ENCODE data around the gene MAIP1. TPM values are rescaled to one million over a fixed set of nuclear protein-coding genes. Genes with fewer than 3 reads are reported as not detected.
"Not testable (repeated sequence)": the region's sequence is repeated elsewhere in the genome, so short reads cannot be mapped to it uniquely, and the experiment has no call there.

Gene MAIP1, protein sequence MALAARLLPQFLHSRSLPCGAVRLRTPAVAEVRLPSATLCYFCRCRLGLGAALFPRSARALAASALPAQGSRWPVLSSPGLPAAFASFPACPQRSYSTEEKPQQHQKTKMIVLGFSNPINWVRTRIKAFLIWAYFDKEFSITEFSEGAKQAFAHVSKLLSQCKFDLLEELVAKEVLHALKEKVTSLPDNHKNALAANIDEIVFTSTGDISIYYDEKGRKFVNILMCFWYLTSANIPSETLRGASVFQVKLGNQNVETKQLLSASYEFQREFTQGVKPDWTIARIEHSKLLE
- total RNA-seq: 12.9 and 15.2 TPM in 2 replicates

- FAIRE-seq (no peak), DNase-seq (ENCODE audit: low read depth) (peak; percentile 71)
- Histone ChIP-seq H3K4me3 (ENCODE audit: low read depth, low read length) (peak within 1 kb of the TSS; percentile 70), H3K36me3 (ENCODE audit: control insufficient read depth, insufficient read depth, low read length) (peaks cover under 1% of the 10 kb centered on the region), H3K27me3 (ENCODE audit: control insufficient read depth, insufficient read depth, low read length) (no peaks in the 10 kb centered on the region)
- peak; percentile 32 for TF ChIP-seq CTCF (IDR thresholded peaks at IDR 0.05; ENCODE audit: insufficient read depth, low read length, severe bottlenecking)
Observed at GRCh38 chr2:199955339-199956061, at the start of gene MAIP1, which contains the start of gene TYW5. Gene MAIP1, plus strand, starts transcription at chr2:199955582. Its CDS starts 217 bp downstream, at chr2:199955799. Gene TYW5, minus strand, starts transcription at chr2:199955491. Its CDS starts 21 bp downstream, at chr2:199955470.

DNA sequence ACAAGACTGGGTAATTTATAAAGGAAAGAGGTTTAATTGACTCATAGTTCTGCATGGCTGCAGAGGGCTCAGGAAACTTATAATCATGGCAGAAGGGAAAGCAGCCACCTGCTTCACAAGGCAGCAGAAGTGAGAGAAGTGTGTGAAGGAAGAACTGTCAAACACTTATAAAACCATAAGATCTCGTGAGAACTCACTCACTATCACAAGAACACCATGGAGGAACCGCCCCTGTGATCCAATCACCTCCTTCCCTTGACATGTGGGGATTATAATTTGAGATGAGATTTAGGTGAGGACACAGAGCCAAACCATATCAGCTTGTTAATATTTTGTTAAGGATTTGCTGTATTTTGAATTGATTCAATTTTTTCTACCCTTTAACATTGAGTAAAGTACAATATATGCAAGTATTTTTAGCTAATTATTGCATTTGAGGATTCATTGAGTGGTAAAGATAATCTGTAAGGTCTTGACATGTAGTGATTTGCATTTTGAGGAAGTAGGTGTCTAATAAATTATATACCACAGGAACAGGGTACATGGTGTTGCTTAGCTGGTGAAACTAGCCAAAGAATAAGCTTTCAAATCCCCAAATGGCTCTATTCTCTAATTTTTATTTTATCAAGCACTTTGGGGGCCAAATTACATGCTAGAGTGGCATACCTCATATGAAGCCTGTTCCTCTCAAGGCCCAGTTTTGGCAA is 48.2 kb upstream of the MAIP1 start:
- Histone ChIP-seq H3K36me3 (ENCODE audit: control insufficient read depth, insufficient read depth, low read length) (no peaks in the 10 kb centered on the region), H3K27me3 (ENCODE audit: control insufficient read depth, insufficient read depth, low read length) (no peaks in the 10 kb centered on the region), H3K4me3 (ENCODE audit: low read depth, low read length) (no peak overlapping the region)
- TF ChIP-seq CTCF (IDR thresholded peaks at IDR 0.05; ENCODE audit: insufficient read depth, low read length, severe bottlenecking): no peak
- DNase-seq (ENCODE audit: low read depth) (no peak), FAIRE-seq (no peak)

DNA sequence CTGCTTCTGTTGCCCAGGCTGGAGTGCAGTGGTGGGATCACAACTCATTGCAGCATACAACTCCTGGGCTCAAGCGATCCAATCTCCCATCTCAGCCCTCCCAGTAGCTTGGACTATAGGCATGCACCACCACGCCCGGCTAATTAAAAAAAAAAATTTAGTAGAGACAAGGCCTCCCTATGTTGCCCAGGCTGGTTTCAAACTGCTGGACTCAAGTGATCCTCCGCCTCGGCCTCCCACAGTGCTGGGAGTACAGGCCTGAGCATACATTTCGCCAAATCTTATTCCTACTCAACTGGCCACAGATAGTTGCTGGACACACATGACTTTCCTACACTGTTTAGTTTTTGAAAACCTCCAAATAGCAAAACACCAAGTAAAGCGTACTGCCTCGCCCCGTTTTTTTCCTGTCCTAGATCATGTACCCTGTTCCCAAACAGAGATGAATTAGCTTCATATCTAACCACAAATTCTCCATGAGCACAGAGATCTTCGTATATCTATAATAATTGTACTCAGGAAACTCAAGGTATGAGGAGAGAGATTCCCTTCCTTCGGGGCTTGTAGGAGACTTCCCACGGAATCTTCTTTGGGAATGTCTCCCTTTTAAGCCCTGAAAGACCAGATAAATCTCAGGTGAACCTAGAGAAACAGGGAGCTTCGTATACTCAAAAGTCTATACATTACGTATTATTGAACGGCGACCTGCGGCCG is 44.9 kb upstream of the MAIP1 start:
- no peaks in the 10 kb centered on the region for H3K27me3 ChIP-seq (ENCODE audit: control insufficient read depth, insufficient read depth, low read length)
- peak overlapping the region; percentile 18 for H3K4me3 ChIP-seq (ENCODE audit: low read depth, low read length)
- H3K36me3 ChIP-seq (ENCODE audit: control insufficient read depth, insufficient read depth, low read length): no peaks in the 10 kb centered on the region
- DNase-seq (ENCODE audit: low read depth) (no peak), FAIRE-seq (no peak)
- no peak for TF ChIP-seq CTCF (IDR thresholded peaks at IDR 0.05; ENCODE audit: insufficient read depth, low read length, severe bottlenecking)

DNA sequence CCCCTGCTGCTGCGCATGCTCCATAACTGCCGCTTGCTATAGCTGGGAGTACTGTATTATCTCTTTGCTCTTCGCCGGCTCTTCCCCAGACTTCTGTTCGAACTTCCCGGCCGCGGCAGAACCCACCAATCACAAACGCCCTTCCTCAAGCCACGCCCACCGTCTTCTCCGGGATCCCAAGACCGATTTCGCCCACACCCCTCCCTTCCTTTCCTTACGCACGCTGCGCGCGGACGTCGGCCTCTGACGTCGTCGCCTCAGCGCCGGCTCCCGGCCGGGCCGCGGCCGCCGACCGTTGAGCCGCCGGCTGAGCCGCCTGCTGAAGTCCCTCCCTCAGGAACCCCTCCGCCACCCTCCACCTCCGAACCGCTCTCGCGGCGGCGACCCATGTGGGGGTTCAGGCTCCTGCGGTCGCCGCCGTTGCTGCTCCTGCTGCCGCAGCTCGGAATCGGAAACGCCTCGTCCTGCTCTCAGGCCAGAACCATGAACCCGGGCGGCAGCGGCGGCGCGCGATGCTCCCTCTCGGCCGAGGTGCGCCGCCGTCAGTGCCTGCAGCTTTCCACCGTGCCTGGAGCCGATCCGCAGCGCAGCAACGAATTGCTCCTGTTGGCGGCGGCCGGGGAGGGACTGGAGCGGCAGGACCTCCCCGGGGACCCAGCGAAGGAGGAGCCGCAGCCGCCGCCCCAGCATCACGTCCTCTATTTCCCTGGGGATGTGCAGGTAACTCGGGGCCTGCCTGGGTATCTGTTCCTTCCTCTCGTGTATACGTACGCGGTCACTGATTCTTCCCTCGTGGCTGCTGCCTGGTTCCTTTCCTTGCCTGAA is 44.1 kb upstream of the MAIP1 start, which contains the start of gene C2orf69:
Gene C2orf69, plus strand, starts transcription at position 242 of the 825 bp plus-strand sequence. Its CDS starts 146 bp downstream, at position 388.
- FAIRE-seq: no peak
- H3K27me3 ChIP-seq (ENCODE audit: control insufficient read depth, insufficient read depth, low read length): no peaks in the 10 kb centered on the region
- TF ChIP-seq CTCF (IDR thresholded peaks at IDR 0.05; ENCODE audit: insufficient read depth, low read length, severe bottlenecking): no peak
- peak; percentile 95 for DNase-seq (ENCODE audit: low read depth)
- peak within 1 kb of the TSS; percentile 88 for H3K4me3 ChIP-seq (ENCODE audit: low read depth, low read length)
- H3K36me3 ChIP-seq (ENCODE audit: control insufficient read depth, insufficient read depth, low read length): no peaks in the 10 kb centered on the region

DNA sequence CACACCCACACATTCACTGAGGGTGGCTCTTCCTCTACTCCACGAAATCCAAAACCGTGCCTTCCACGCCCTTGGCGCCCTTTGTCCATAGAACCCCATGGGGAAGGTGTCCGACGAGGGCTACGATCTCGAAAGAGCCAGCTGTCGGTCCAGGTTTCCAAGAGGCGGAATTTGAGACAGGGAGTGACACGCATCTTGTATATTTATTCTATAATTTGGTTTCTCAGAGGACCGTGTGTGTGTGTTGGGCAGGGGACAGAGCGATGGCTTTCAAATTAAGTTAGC is 43.6 kb upstream of the MAIP1 start:
- peaks cover under 1% of the 10 kb centered on the region for H3K36me3 ChIP-seq (ENCODE audit: control insufficient read depth, insufficient read depth, low read length)
- H3K4me3 ChIP-seq (ENCODE audit: low read depth, low read length): peak overlapping the region; percentile 88
- no peak for FAIRE-seq
- DNase-seq (ENCODE audit: low read depth): no peak
- no peaks in the 10 kb centered on the region for H3K27me3 ChIP-seq (ENCODE audit: control insufficient read depth, insufficient read depth, low read length)
- TF ChIP-seq CTCF (IDR thresholded peaks at IDR 0.05; ENCODE audit: insufficient read depth, low read length, severe bottlenecking): no peak

DNA sequence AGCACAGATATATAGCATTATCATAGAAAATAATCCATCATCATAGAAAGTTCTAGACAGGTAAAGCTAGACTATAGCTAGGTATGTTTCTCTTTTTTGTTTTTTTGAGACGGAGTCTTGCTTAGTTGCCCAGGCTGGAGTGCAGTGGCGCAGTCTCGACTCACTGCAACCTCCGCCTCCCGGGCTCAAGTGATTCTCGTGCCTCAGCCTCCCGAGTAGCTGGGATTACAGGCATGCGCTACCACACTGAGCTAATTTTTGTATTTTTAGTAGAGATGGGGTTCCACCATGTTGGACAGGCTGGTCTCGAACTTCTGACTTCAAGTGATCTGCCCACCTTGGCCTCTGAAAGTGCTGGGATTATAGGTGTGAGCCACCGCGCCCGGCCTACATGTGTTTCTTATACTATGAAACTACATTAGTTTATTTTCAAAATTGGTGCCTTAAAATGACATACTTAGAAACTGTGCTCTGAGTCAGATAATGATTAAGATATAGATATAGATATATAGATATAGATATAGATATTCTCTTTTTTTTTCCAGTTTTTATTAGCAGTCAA is 42.7 kb upstream of the MAIP1 start:
- H3K36me3 ChIP-seq (ENCODE audit: control insufficient read depth, insufficient read depth, low read length); DNase-seq (ENCODE audit: low read depth); H3K27me3 ChIP-seq (ENCODE audit: control insufficient read depth, insufficient read depth, low read length); FAIRE-seq: not testable (repeated sequence)
- peak overlapping the region; percentile 88 for H3K4me3 ChIP-seq (ENCODE audit: low read depth, low read length)

All from bronchial epithelial cell (primary cell).